HFFc6 (cell line): ENCODE measurements around the gene TGIF2. TPM values are rescaled to one million over a fixed set of nuclear protein-coding genes. Genes with fewer than 3 reads are reported as not detected.
"Not testable (repeated sequence)": the region's sequence is repeated elsewhere in the genome, so short reads cannot be mapped to it uniquely, and the experiment has no call there.

Experiments
- DNase-seq: peaks from one replicate; pipeline ENCODE4 v3.0.0-alpha.2; 2018
- H3K27ac Mint-ChIP-seq: 2 replicates; pipeline ENCODE4 v1.8.0; 2020; ENCODE audit warnings: mild to moderate bottlenecking, mixed read lengths
- H3K27me3 Mint-ChIP-seq: 2 replicates; pipeline ENCODE4 v1.8.0; 2021; ENCODE audit warnings: mild to moderate bottlenecking, moderate library complexity, mixed read lengths; ENCODE audit not compliant: insufficient read depth
- H3K36me3 Mint-ChIP-seq: 2 replicates; pipeline ENCODE4 v1.8.0; 2021; ENCODE audit warnings: low read depth, mixed read lengths
- H3K4me1 Mint-ChIP-seq: 2 replicates; pipeline ENCODE4 v1.8.0; 2020; ENCODE audit warnings: low read depth, mixed read lengths
- H3K4me3 Mint-ChIP-seq: 2 replicates; pipeline ENCODE4 v1.8.0; 2020; ENCODE audit warnings: mild to moderate bottlenecking, moderate library complexity, mixed read lengths
- H3K9me3 Mint-ChIP-seq: 2 replicates; pipeline ENCODE4 v1.8.0; 2020; ENCODE audit warnings: mild to moderate bottlenecking, mixed read lengths
- total RNA-seq, 6 experiments: library from RNA; stranded (reverse); fragmentation: NEBNext Ultra II Directional; extraction: Animal tissue kit (Norgen Biotek cat#: 25700); gene quantifications; 2 replicates in 1 of 6; 3 replicates in 5 of 6; pipeline ENCODE4 v1.2.3, GENCODE V29; 2021
- TF ChIP-seq, protein P1 (sequence below): fragments of 200-600 bp; sonication (generic); IDR thresholded peaks from 2 replicates; pipeline ENCODE4 v1.5.0; 2021; ENCODE audit warnings: antibody characterized with exemption, mild to moderate bottlenecking

TGIF2 gene
- total RNA-seq, 6 experiments from 2014 or later: 5.5 to 12.0 (median 7.7) TPM

DNA sequence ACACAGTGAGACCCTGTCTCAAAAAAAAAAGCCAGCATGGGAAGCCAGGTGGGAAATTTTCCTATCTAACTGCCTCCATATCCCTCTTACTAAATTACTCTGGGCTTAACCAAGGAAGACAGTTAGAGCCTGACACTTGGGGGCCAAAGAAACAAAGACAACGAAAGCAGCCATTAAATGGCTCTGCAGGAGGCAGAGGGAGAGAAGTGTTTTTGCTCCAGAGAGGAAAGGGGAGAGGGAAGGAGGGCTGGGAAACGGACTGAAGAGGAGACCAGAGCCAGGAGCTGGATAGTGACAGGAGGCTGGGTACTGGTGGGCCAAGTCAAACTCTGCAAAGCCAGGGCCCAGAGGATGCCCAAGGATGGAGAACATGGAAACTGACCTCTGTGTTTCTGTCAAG lies 10.7 kb upstream of the TGIF2 start:
- TF ChIP-seq, protein P1, sequence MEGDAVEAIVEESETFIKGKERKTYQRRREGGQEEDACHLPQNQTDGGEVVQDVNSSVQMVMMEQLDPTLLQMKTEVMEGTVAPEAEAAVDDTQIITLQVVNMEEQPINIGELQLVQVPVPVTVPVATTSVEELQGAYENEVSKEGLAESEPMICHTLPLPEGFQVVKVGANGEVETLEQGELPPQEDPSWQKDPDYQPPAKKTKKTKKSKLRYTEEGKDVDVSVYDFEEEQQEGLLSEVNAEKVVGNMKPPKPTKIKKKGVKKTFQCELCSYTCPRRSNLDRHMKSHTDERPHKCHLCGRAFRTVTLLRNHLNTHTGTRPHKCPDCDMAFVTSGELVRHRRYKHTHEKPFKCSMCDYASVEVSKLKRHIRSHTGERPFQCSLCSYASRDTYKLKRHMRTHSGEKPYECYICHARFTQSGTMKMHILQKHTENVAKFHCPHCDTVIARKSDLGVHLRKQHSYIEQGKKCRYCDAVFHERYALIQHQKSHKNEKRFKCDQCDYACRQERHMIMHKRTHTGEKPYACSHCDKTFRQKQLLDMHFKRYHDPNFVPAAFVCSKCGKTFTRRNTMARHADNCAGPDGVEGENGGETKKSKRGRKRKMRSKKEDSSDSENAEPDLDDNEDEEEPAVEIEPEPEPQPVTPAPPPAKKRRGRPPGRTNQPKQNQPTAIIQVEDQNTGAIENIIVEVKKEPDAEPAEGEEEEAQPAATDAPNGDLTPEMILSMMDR: no peak
- Mint-ChIP-seq H3K36me3 (no peaks in the 10 kb centered on the region), H3K4me3 (no peak overlapping the region), H3K4me1 (no peaks in the 10 kb centered on the region), H3K9me3 (peaks cover 8% of the 10 kb centered on the region; the same call in 1 of the 2 replicates), H3K27me3 (peaks cover 12% of the 10 kb centered on the region), H3K27ac (no peak overlapping the region)
- DNase-seq: no peak

DNA sequence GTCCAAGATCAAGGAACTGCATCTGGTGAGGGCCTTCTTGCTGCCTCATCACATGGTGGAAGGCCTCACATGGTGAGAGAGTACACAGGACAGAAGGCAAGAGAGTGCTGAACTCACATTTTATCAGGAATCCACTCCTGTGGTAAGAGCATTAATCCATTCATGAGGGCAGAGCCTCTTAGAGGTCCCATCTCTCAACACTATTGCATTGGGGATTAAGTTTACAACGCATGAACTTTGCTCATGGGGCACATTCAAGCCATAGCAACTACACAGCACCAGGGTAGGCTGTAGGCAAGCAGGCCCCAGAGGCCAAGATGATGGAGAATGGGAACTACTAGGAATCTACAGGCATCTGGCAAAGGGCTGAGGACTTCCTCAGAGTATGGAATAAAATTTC lies 10.0 kb upstream of the TGIF2 start:
- Mint-ChIP-seq H3K4me1 (no peaks in the 10 kb centered on the region), H3K27me3 (peaks cover 10% of the 10 kb centered on the region), H3K36me3 (no peaks in the 10 kb centered on the region), H3K9me3 (peaks cover 8% of the 10 kb centered on the region; the same call in 1 of the 2 replicates), H3K4me3 (no peak overlapping the region), H3K27ac (no peak overlapping the region)
- TF ChIP-seq, protein P1: no peak
- no peak for DNase-seq

DNA sequence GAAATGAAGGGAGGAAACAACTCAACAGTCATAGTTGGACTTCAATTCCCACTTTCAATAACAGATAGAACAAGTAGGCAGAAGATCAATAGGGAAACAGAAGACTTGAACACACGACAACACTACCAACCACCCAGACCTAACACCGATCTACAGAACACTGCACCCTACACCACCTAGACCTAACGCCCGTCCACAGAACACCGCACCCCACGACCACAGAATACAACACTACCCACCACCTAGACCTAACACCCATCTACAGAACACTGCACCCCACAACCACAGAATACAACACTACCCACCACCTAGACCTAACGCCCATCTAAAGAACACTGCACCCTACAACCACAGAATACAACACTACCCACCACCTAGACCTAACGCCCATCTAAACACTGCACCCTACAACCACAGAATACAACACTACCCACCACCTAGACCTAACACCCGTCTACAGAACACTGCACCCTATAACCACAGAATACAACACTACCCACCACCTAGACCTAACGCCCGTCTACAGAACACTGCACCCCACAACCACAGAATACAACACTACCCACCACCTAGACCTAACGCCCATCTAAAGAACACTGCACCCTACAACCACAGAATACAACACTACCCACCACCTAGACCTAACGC lies 9.2 kb upstream of the TGIF2 start:
- not testable (repeated sequence) for H3K9me3 Mint-ChIP-seq, H3K4me1 Mint-ChIP-seq, H3K27ac Mint-ChIP-seq, H3K4me3 Mint-ChIP-seq, H3K27me3 Mint-ChIP-seq, DNase-seq, H3K36me3 Mint-ChIP-seq

DNA sequence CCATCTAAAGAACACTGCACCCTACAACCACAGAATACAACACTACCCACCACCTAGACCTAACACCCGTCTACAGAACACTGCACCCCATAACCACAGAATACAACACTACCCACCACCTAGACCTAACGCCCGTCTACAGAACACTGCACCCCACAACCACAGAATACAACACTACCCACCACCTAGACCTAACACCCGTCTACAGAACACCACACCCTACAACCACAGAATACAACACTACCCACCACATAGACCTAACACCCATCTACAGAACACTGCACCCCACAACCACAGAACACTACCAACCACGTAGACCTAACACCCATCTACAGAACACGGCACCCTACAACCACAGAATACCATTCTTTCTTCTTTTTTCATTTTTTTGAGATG lies 8.7 kb upstream of the TGIF2 start:
- H3K36me3 Mint-ChIP-seq, H3K27me3 Mint-ChIP-seq, H3K27ac Mint-ChIP-seq, DNase-seq, H3K4me3 Mint-ChIP-seq, H3K9me3 Mint-ChIP-seq, H3K4me1 Mint-ChIP-seq: not testable (repeated sequence)

DNA sequence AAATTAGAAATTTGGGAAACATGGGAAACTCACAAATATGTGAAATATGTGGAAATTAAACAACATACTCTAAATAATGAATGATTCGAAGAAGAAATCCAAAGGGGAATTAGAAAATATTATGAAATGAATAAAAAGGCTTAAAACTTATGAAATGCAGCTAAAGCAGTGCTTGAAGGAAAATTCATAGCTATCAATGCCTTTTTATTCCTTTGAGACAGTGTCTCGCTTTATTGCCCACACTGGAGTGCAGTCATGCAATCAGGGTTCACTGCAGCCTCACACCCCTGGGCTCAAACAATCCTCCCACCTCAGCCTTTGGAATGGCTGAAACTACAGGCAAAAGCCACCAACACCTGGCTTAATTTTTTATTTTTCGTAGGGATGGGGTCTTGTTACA lies 7.9 kb upstream of the TGIF2 start:
- no peaks in the 10 kb centered on the region for H3K36me3 Mint-ChIP-seq
- no peak overlapping the region for H3K4me3 Mint-ChIP-seq
- TF ChIP-seq, protein P1: no peak
- DNase-seq: no peak
- H3K27me3 Mint-ChIP-seq: peaks cover 9% of the 10 kb centered on the region
- no peak overlapping the region for H3K27ac Mint-ChIP-seq
- H3K4me1 Mint-ChIP-seq: peaks cover 10% of the 10 kb centered on the region; the same call in 1 of the 2 replicates
- H3K9me3 Mint-ChIP-seq: peaks cover 8% of the 10 kb centered on the region; the same call in 1 of the 2 replicates

DNA sequence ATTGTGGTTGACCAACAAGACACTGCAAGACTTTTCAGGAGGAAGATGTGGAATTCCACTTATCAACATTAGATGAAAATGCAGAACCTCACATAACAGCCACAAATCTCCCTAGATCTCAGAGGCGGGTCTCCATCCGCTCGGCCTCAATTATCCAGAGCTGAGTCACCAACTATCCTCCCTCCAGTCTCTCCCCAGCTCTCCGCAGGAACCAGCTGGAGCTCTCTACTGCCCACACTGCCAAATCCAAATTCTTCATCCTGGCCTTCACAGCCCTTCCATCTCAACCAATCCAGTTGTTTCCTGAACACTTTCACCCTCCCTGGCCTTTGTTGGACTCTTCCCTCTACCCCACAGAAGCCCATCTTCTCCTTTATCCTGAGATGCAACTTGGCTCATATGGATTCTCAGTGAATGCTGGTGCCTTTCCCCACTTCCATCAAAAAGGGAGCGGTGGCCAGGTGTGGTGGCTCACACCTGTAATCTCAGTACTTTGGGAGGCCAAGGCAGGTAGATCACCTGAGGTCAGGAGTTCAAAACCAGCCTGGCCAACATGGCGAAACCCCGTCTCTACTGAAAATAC lies 3.5 kb upstream of the TGIF2 start:
- peak; percentile 61 for DNase-seq
- Mint-ChIP-seq H3K4me1 (peaks cover 25% of the 10 kb centered on the region), H3K4me3 (no peak overlapping the region), H3K27ac (peak overlapping the region; percentile 13; the same call in 1 of the 2 replicates), H3K27me3 (peaks cover 7% of the 10 kb centered on the region), H3K9me3 (peaks cover 5% of the 10 kb centered on the region; the same call in 1 of the 2 replicates), H3K36me3 (no peaks in the 10 kb centered on the region)
- TF ChIP-seq, protein P1: no peak
